Lower leg skin (tissue), 4 donors: ENCODE results near the gene BBS1. TPM values are rescaled to one million over a fixed set of nuclear protein-coding genes. Genes with fewer than 3 reads are reported as not detected.

ENCODE experiments used
- DNase-seq, 2 donors: peaks; one replicate each; pipeline ENCODE4 v3.0.0-alpha.2; 2019; ENCODE audit warnings: low spot score in 2 of 2
- H3K4me3 ChIP-seq: fragments of 200-600 bp; sonication (generic); 2 replicates; pipeline ENCODE4 v1.5.1; 2017; ENCODE audit warnings: mild to moderate bottlenecking, low read depth; ENCODE audit not compliant: poor library complexity, severe bottlenecking
- POLR2A ChIP-seq, 2 donors: fragments of 450-650 bp; IDR thresholded peaks; one replicate each; pipeline ENCODE4 v1.6.1; 2016 to 2017; ENCODE audit warnings: antibody characterized with exemption in 2 of 2, mild to moderate bottlenecking in 1 of 2, moderate library complexity in 1 of 2
- WGBS, 2 donors: methylation state at CpG; one replicate each; pipeline ENCODE4 v1.1.5; 2018; 5-methylcytosine and 5-hydroxymethylcytosine counted together
- intact Hi-C: fragments of 100-400 bp; cut with DNase I; formaldehyde crosslinking; loops from one replicate; pipeline ENCODE4 v1.15.0; 2023; ENCODE audit warnings: low total_unique reads
- total RNA-seq, 4 donors: library from RNA; depleted of rRNA; stranded (reverse); fragments of >200 nt; gene quantifications; one replicate each; pipeline ENCODE4 v1.1.0, GENCODE V29; 2016
- TF ChIP-seq, protein P1 (sequence below), 3 donors: fragments of 450-650 bp; IDR thresholded peaks; one replicate each; pipeline ENCODE4 v1.5.1; 2016; ENCODE audit warnings: antibody characterized with exemption in 3 of 3, mild to moderate bottlenecking in 3 of 3, moderate library complexity in 2 of 3

BBS1 gene
- total RNA-seq, 4 donors from 2014 or later = 27.4 to 51.6 (median 37.1) TPM

DNA sequence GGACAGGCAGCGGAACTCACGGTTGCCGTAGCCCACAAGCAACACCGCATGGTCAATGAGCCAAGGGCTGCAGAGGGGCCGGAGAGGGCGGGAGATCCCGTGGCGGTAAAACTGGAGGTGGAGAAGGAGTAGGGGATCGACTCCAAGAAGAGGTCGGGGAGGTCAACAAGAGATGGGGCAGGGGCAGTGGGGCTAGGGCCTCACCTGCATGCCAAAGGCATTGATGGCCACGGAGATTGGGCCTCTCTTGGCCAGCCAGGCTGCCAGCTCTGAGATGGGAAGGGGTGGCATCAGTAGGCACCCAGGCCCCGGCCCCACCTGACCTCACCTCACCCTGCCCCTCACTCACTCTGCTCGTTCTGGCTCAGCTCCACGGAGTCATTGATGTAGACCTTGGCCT lies 54.1 kb downstream of the BBS1 start:
- DNase-seq = no peak
- WGBS, 2 donors = 91 to 92% methylated on average over 14 of the region's 14 CpGs

DNA sequence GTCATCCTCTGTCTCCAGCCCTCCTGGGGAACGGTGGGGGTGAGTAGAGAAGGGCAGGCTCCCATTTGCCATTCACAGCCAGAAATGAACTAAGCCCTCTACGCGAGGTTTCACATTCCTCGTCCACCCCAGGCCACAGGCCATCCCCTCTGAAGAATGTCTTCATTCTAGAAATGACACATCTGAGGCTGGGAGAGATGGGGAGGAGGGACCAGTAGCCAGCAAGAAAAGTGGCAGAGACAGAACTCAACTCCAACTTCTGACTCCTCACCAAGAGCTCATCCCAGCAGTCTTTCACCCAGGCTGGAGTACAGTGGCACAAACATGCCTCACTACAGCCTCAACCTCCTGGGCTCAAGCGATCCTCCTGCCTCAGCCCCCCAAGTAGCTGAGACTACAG lies 54.5 kb downstream of the BBS1 start:
- intact Hi-C loops = no loop called here
- no peak for DNase-seq
- 90 to 98% methylated on average over 5 of the region's 5 CpGs for WGBS, 2 donors
- no peak for TF ChIP-seq POLR2A (IDR thresholded peaks at IDR 0.05)
- TF ChIP-seq, protein P1, sequence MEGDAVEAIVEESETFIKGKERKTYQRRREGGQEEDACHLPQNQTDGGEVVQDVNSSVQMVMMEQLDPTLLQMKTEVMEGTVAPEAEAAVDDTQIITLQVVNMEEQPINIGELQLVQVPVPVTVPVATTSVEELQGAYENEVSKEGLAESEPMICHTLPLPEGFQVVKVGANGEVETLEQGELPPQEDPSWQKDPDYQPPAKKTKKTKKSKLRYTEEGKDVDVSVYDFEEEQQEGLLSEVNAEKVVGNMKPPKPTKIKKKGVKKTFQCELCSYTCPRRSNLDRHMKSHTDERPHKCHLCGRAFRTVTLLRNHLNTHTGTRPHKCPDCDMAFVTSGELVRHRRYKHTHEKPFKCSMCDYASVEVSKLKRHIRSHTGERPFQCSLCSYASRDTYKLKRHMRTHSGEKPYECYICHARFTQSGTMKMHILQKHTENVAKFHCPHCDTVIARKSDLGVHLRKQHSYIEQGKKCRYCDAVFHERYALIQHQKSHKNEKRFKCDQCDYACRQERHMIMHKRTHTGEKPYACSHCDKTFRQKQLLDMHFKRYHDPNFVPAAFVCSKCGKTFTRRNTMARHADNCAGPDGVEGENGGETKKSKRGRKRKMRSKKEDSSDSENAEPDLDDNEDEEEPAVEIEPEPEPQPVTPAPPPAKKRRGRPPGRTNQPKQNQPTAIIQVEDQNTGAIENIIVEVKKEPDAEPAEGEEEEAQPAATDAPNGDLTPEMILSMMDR (IDR thresholded peaks at IDR 0.05) = no peak
- no peak overlapping the region for H3K4me3 ChIP-seq

More for the DNA sequence above, 54.1 kb downstream of the BBS1 start:
- TF ChIP-seq, protein P1 (IDR thresholded peaks at IDR 0.05) = no peak
- TF ChIP-seq POLR2A (IDR thresholded peaks at IDR 0.05) = no peak
- no peak overlapping the region for H3K4me3 ChIP-seq
- intact Hi-C loops = no loop called here

DNA sequence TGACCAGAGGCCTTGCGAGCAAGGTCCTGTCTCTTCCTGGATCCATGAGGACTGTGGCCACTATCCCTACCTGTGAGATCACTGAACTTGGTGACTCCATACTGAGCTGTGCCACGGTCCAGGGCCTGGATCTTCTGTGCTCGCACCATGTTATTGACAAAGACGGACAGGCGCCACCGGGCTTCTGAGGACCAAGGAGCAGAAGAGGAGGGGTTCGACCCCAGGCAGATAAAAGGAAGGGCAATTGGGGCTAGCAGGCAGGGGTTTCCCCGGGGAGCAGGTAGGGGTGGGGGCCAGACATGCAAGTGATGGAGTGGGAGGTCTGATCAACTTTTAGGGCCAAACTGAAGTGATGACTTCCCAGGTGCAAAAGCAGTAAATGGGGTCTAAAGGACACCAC lies 55.8 kb downstream of the BBS1 start:
- DNase-seq = no peak
- intact Hi-C loops = no loop called here
- H3K4me3 ChIP-seq = no peak overlapping the region
- TF ChIP-seq POLR2A (IDR thresholded peaks at IDR 0.05) = no peak
- TF ChIP-seq, protein P1 (IDR thresholded peaks at IDR 0.05) = no peak
- 90 to 92% methylated on average over 8 of the region's 8 CpGs for WGBS, 2 donors

DNA sequence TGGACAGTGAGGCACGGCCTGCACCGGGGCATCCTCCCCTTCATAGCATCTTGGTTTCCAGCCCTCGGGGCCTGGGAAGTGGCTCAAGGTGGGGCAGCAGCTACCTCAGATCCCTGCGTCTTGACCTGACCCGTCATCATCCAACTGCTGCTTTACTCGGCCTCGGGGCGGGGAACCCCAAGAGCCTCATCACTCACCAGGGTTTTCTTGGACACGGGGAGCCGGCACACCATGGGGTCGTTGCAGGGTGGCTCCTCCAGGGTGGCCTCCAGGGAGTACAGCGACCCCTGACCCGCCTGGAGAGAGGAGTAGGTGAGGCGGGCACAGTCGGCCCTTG lies 57.3 kb downstream of the BBS1 start:
- intact Hi-C loops = no loop called here
- DNase-seq = no peak
- no peak for TF ChIP-seq POLR2A (IDR thresholded peaks at IDR 0.05)
- TF ChIP-seq, protein P1 (IDR thresholded peaks at IDR 0.05) = no peak
- 43 to 54% methylated on average over 8 to 11 of the region's 15 CpGs for WGBS, 2 donors
- H3K4me3 ChIP-seq = no peak overlapping the region

DNA sequence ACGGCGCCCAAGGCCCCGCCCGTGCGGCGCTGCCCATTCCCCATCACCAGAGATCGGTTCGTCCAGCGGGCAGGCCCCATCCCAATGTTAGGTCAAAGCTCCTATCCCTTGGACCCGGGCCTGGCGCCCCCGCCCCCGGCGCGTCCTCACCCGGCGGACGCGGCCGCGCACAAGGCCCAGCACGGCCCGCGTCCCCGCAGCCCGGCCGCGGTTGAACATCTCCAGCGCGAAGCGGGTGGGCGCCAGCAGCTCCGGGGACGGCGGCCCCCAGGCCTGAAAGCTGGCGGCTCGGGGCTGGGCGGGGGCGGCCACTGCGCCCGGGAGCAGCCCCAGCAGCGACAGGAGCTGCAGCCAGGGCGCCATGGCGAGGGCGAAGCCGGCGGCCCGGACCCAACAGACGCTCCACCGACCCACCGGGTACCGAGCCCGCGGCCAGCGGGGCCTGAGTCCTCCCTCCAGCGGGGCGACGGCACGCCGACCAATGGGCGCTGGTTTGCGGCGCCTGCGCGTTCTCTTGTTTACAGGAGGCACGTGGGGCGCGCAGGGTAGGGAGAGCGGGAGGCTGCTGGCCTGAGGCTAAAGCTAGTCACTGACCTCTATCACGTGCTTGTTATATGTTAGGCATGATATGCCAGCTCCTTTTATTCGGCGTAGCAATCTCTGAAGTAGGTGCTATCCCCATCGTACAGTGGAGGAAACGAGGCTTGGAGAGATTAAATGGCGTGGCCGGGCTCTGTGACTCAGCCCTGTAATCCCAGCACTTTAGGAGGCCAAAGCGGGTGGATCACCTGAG lies 57.9 kb downstream of the BBS1 start, which contains the start of gene CTSF:
TSS of gene CTSF (minus strand) at position 483 of the 793 bp plus-strand sequence. CDS start at position 363, 120 bp downstream.
- TF ChIP-seq, protein P1 (IDR thresholded peaks at IDR 0.05) = no peak
- TF ChIP-seq POLR2A (IDR thresholded peaks at IDR 0.05) = no peak
- 2 to 4% methylated on average over 46 to 49 of the region's 77 CpGs for WGBS, 2 donors
- peak within 1 kb of the TSS; percentile 47 for H3K4me3 ChIP-seq
- intact Hi-C loops = no loop called here
- peak; percentile 87 to 96 for DNase-seq
